SK-N-MC (cell line): Measurements from ENCODE around the gene CDH10.

Experiments used
- DNase-seq: peaks from one replicate; pipeline ENCODE4 v3.0.0-alpha.2; 2011; ENCODE audit warnings: low read depth, low spot score
- H3K27ac ChIP-seq: fragments of 200-600 bp; sonication (generic); 2 replicates; pipeline ENCODE4 v1.5.1; 2016; ENCODE audit warnings: mixed run types
- H3K36me3 ChIP-seq: fragments of 200-600 bp; sonication (generic); 2 replicates; pipeline ENCODE4 v1.6.1; 2017; ENCODE audit warnings: antibody characterized with exemption, low read length, mixed read lengths; ENCODE audit not compliant: insufficient read depth
- H3K4me3 ChIP-seq: fragments of 200-600 bp; sonication (generic); 2 replicates; pipeline ENCODE4 v1.5.1; 2016
- H3K9ac ChIP-seq: fragments of 200-600 bp; sonication (generic); 2 replicates; pipeline ENCODE4 v1.8.0; 2017; ENCODE audit warnings: mixed run types, mixed read lengths; ENCODE audit not compliant: insufficient read length
- H3K9me3 ChIP-seq: fragments of 200-600 bp; sonication (generic); 2 replicates; pipeline ENCODE4 v1.6.1; 2017; ENCODE audit warnings: low read depth, mild to moderate bottlenecking, antibody characterized with exemption, low read length, moderate library complexity, mixed read lengths
- EZH2 ChIP-seq: fragments of 200-600 bp; sonication (generic); IDR thresholded peaks from one replicate; pipeline ENCODE4 v1.6.1; 2017; ENCODE audit warnings: antibody characterized with exemption
- FOXP2 ChIP-seq: optimal IDR thresholded peaks from 2 replicates; pipeline ENCODE3; 2011; ENCODE audit warnings: mild to moderate bottlenecking, moderate library complexity; ENCODE audit not compliant: insufficient read depth; ENCODE audit errors: extremely low read length, control extremely low read depth
- POLR2AphosphoS5 ChIP-seq: IDR thresholded peaks from 2 replicates; pipeline ENCODE4 v1.6.1; 2012; ENCODE audit warnings: mild to moderate bottlenecking, low read depth, low read length, borderline replicate concordance

Gene CDH10

GRCh38 chr5:24535646-24536045 lies 109.1 kb downstream of the CDH10 start:
- Histone ChIP-seq H3K9ac (no peak overlapping the region), H3K27ac (no peak overlapping the region), H3K36me3 (no peaks in the 10 kb centered on the region), H3K9me3 (no peaks in the 10 kb centered on the region), H3K4me3 (no peak overlapping the region)
- DNase-seq, result no peak
- TF ChIP-seq EZH2 (no peak), POLR2AphosphoS5 (no peak), FOXP2 (no peak)

- H3K4me3 ChIP-seq, result no peak overlapping the region
- TF ChIP-seq POLR2AphosphoS5 (no peak), FOXP2 (no peak)
- no peaks in the 10 kb centered on the region for H3K36me3 ChIP-seq
- H3K9me3 ChIP-seq, result no peaks in the 10 kb centered on the region
- H3K27ac ChIP-seq, result no peak overlapping the region
- no peak for DNase-seq
- no peak overlapping the region for H3K9ac ChIP-seq
Observed at GRCh38 chr5:24530906-24531305, 113.9 kb downstream of the CDH10 start.

GRCh38 chr5:24525414-24525813 lies 119.4 kb downstream of the CDH10 start:
- no peak for DNase-seq
- Histone ChIP-seq H3K9me3 (no peaks in the 10 kb centered on the region), H3K27ac (no peak overlapping the region), H3K9ac (no peak overlapping the region), H3K4me3 (peak overlapping the region; percentile 30; the same call in 1 of the 2 replicates), H3K36me3 (no peaks in the 10 kb centered on the region)
- no peak for TF ChIP-seq POLR2AphosphoS5

- TF ChIP-seq FOXP2, result no peak
- no peak for TF ChIP-seq EZH2
- no peak for TF ChIP-seq POLR2AphosphoS5
- H3K9ac ChIP-seq, result no peak overlapping the region
- H3K4me3 ChIP-seq, result no peak overlapping the region
- no peak for DNase-seq
- H3K36me3 ChIP-seq, result no peaks in the 10 kb centered on the region
- H3K27ac ChIP-seq, result no peak overlapping the region
- H3K9me3 ChIP-seq, result no peaks in the 10 kb centered on the region
Observed at GRCh38 chr5:24512423-24512822, 132.4 kb downstream of the CDH10 start.

- no peak for DNase-seq
- TF ChIP-seq FOXP2 (no peak), POLR2AphosphoS5 (no peak), EZH2 (no peak)
- H3K9me3 ChIP-seq, result no peaks in the 10 kb centered on the region
- H3K4me3 ChIP-seq, result no peak overlapping the region
- H3K27ac ChIP-seq, result no peak overlapping the region
- no peaks in the 10 kb centered on the region for H3K36me3 ChIP-seq
- H3K9ac ChIP-seq, result no peak overlapping the region
Observed at GRCh38 chr5:24510523-24510988, 134.2 kb downstream of the CDH10 start.

GRCh38 chr5:24509943-24510342 lies 134.8 kb downstream of the CDH10 start:
- no peaks in the 10 kb centered on the region for H3K9me3 ChIP-seq
- H3K4me3 ChIP-seq, result no peak overlapping the region
- TF ChIP-seq EZH2 (no peak), POLR2AphosphoS5 (no peak), FOXP2 (no peak)
- no peaks in the 10 kb centered on the region for H3K36me3 ChIP-seq
- H3K27ac ChIP-seq, result no peak overlapping the region
- no peak for DNase-seq
- no peak overlapping the region for H3K9ac ChIP-seq

GRCh38 chr5:24505258-24505657 lies 139.5 kb downstream of the CDH10 start:
- Histone ChIP-seq H3K9me3 (no peaks in the 10 kb centered on the region), H3K27ac (no peak overlapping the region), H3K36me3 (no peaks in the 10 kb centered on the region), H3K4me3 (no peak overlapping the region), H3K9ac (no peak overlapping the region)
- no peak for DNase-seq
- TF ChIP-seq FOXP2 (no peak), POLR2AphosphoS5 (no peak), EZH2 (no peak)

GRCh38 chr5:24497591-24498157 lies 147.1 kb downstream of the CDH10 start:
- no peak for TF ChIP-seq EZH2
- TF ChIP-seq FOXP2, result no peak
- no peak for TF ChIP-seq POLR2AphosphoS5
- no peaks in the 10 kb centered on the region for H3K9me3 ChIP-seq
- no peak for DNase-seq

GRCh38 chr5:24497145-24497544 lies 147.6 kb downstream of the CDH10 start:
- DNase-seq, result no peak
- no peak for TF ChIP-seq FOXP2
- TF ChIP-seq POLR2AphosphoS5, result no peak
- no peak for TF ChIP-seq EZH2
- H3K4me3 ChIP-seq, result peak overlapping the region; percentile 56

More at GRCh38 chr5:24497591-24498157, 147.1 kb downstream of the CDH10 start:
- H3K36me3 ChIP-seq, result no peaks in the 10 kb centered on the region
- H3K9ac ChIP-seq, result no peak overlapping the region
- peak overlapping the region; percentile 56 for H3K4me3 ChIP-seq
- H3K27ac ChIP-seq, result peak overlapping the region; percentile 74

GRCh38 chr5:24496268-24496667 lies 148.5 kb downstream of the CDH10 start:
- no peaks in the 10 kb centered on the region for H3K9me3 ChIP-seq
- H3K27ac ChIP-seq, result no peak overlapping the region
- no peak overlapping the region for H3K4me3 ChIP-seq
- H3K36me3 ChIP-seq, result no peaks in the 10 kb centered on the region
- TF ChIP-seq POLR2AphosphoS5 (no peak), EZH2 (no peak), FOXP2 (no peak)
- H3K9ac ChIP-seq, result no peak overlapping the region
- DNase-seq, result no peak

More at GRCh38 chr5:24497145-24497544, 147.6 kb downstream of the CDH10 start:
- Histone ChIP-seq H3K9me3 (no peaks in the 10 kb centered on the region), H3K36me3 (no peaks in the 10 kb centered on the region), H3K27ac (peak overlapping the region; percentile 74), H3K9ac (no peak overlapping the region)
